Neuronal stem cell (in vitro differentiated cells): ENCODE measurements around the gene TNNI3K.

ENCODE experiments used
- DNase-seq: peaks from one replicate; pipeline ENCODE4 v3.0.0-alpha.2; 2013; ENCODE audit warnings: low spot score
- H2AFZ ChIP-seq: one replicate; pipeline ENCODE4 v1.6.1; 2013; ENCODE audit warnings: mild to moderate bottlenecking, low read length, inconsistent platforms
- H2AK5ac ChIP-seq: 2 replicates; pipeline ENCODE4 v1.6.1; 2013; ENCODE audit warnings: low read depth, mild to moderate bottlenecking, inconsistent platforms, low read length, moderate library complexity, mixed read lengths
- H2BK120ac ChIP-seq: 2 replicates; pipeline ENCODE4 v1.6.1; 2013; ENCODE audit warnings: low read depth, mild to moderate bottlenecking, inconsistent platforms, low read length, moderate library complexity, mixed read lengths
- H2BK12ac ChIP-seq: one replicate; pipeline ENCODE4 v1.6.1; 2013; ENCODE audit warnings: low read length, inconsistent platforms
- H2BK15ac ChIP-seq: 2 replicates; pipeline ENCODE4 v1.6.1; 2013; ENCODE audit warnings: mild to moderate bottlenecking, low read length, inconsistent platforms, mixed read lengths
- H2BK5ac ChIP-seq: one replicate; pipeline ENCODE4 v1.6.1; 2013; ENCODE audit warnings: inconsistent platforms, mild to moderate bottlenecking, low read length, moderate library complexity
- H3K14ac ChIP-seq: one replicate; pipeline ENCODE4 v1.6.1; 2013; ENCODE audit warnings: low read length, inconsistent platforms
- H3K18ac ChIP-seq: 2 replicates; pipeline ENCODE4 v1.6.1; 2013; ENCODE audit warnings: low read length, inconsistent platforms
- H3K23ac ChIP-seq: 2 replicates; pipeline ENCODE4 v1.6.1; 2013; ENCODE audit warnings: low read depth, mild to moderate bottlenecking, mixed read lengths, low read length, inconsistent platforms; ENCODE audit not compliant: poor library complexity
- H3K27ac ChIP-seq: replicated peaks from 3 replicates; pipeline ENCODE4 v1.5.1; 2013; ENCODE audit warnings: low read length, inconsistent platforms
- H3K27me3 ChIP-seq, 3 experiments: 2 replicates each; pipeline ENCODE4 v1.6.1; 2013; ENCODE audit warnings: low read length in 3 of 3, mild to moderate bottlenecking in 2 of 3, inconsistent platforms in 1 of 3, low read depth in 1 of 3, mixed read lengths in 1 of 3, moderate library complexity in 1 of 3; ENCODE audit not compliant: control insufficient read depth in 3 of 3, insufficient read depth in 3 of 3
- H3K36me3 ChIP-seq, 2 donors: replicated peaks in 1 of 2; 2 replicates each; pipeline ENCODE4 v1.6.1; 2013; ENCODE audit warnings: low read length in 2 of 2; ENCODE audit not compliant: control insufficient read depth in 2 of 2, insufficient read depth in 2 of 2
- H3K4ac ChIP-seq: 2 replicates; pipeline ENCODE4 v1.6.1; 2013; ENCODE audit warnings: inconsistent platforms, mild to moderate bottlenecking, low read length, moderate library complexity
- H3K4me1 ChIP-seq, 2 donors: 1 replicate in 1 of 2; 2 replicates in 1 of 2; pipeline ENCODE4 v1.6.1; 2013; ENCODE audit warnings: low read length in 2 of 2, low read depth in 1 of 2; ENCODE audit not compliant: control insufficient read depth in 2 of 2, insufficient read depth in 1 of 2
- H3K4me2 ChIP-seq: one replicate; pipeline ENCODE4 v1.6.1; 2013; ENCODE audit warnings: mild to moderate bottlenecking, low read length, inconsistent platforms; ENCODE audit not compliant: insufficient read depth, poor library complexity, severe bottlenecking
- H3K4me3 ChIP-seq, 2 donors: 2 replicates each; pipeline ENCODE4 v1.5.1; 2013; ENCODE audit warnings: low read length in 2 of 2, mild to moderate bottlenecking in 2 of 2, inconsistent platforms in 1 of 2, moderate library complexity in 1 of 2
- H3K79me1 ChIP-seq: one replicate; pipeline ENCODE4 v1.6.1; 2013; ENCODE audit warnings: low read depth, mild to moderate bottlenecking, inconsistent platforms, low read length, moderate library complexity
- H3K9ac ChIP-seq: one replicate; pipeline ENCODE4 v1.6.1; 2013; ENCODE audit warnings: mild to moderate bottlenecking, low read depth, low read length, inconsistent platforms; ENCODE audit not compliant: poor library complexity
- H3K9me3 ChIP-seq, 2 donors: replicated peaks in 1 of 2; 2 replicates each; pipeline versions ENCODE3 to v1.6.1; 2013; ENCODE audit warnings: low read length in 2 of 2, mild to moderate bottlenecking in 2 of 2, inconsistent platforms in 1 of 2, low read depth in 1 of 2, mixed read lengths in 1 of 2, moderate library complexity in 1 of 2; ENCODE audit not compliant: control insufficient read depth in 2 of 2, insufficient read depth in 1 of 2
- H4K8ac ChIP-seq: one replicate; pipeline ENCODE4 v1.6.1; 2013; ENCODE audit warnings: low read depth, mild to moderate bottlenecking, inconsistent platforms, low read length, moderate library complexity
- H4K91ac ChIP-seq: one replicate; pipeline ENCODE4 v1.6.1; 2013; ENCODE audit warnings: low read length, low read depth, mild to moderate bottlenecking, inconsistent platforms; ENCODE audit not compliant: poor library complexity
- WGBS, 2 donors: extraction: QIAGEN DNeasy Blood & Tissue Kit; methylation state at CpG; one replicate each; pipeline ENCODE4 v1.1.7; 2013; ENCODE audit warnings: missing lambda C conversion rate in 2 of 2, mixed read lengths in 1 of 2; ENCODE audit not compliant: insufficient read length in 2 of 2, insufficient replicate concordance in 1 of 2; ENCODE audit errors: extremely low coverage in 2 of 2; 5-methylcytosine and 5-hydroxymethylcytosine counted together

TNNI3K gene

GRCh38 chr1:74362691-74363090 is 127.5 kb downstream of the TNNI3K start:
- no peak overlapping the region for H3K18ac ChIP-seq
- H3K79me1 ChIP-seq = no peaks in the 10 kb centered on the region
- H3K4me3 ChIP-seq = no peak overlapping the region
- no peak overlapping the region for H3K14ac ChIP-seq
- H3K4me1 ChIP-seq = peaks cover 4% of the 10 kb centered on the region in 2 donors
- H2BK5ac ChIP-seq = no peak overlapping the region
- no peak overlapping the region for H2AFZ ChIP-seq
- no peak overlapping the region for H4K91ac ChIP-seq
- H2BK120ac ChIP-seq = no peak overlapping the region
- H3K36me3 ChIP-seq = no peaks in the 10 kb centered on the region
- no peak overlapping the region for H3K27ac ChIP-seq
- no peak overlapping the region for H3K4ac ChIP-seq
- no peak overlapping the region for H2BK15ac ChIP-seq
- no CpG with 5 or more reads among the region's 1 CpG for WGBS, 2 donors
- no peak overlapping the region for H3K4me2 ChIP-seq
- no peak overlapping the region for H2AK5ac ChIP-seq
- no peaks in the 10 kb centered on the region for H3K27me3 ChIP-seq
- no peaks in the 10 kb centered on the region for H3K9me3 ChIP-seq
- no peak overlapping the region for H2BK12ac ChIP-seq
- no peak overlapping the region for H4K8ac ChIP-seq
- DNase-seq = no peak
- no peak overlapping the region for H3K23ac ChIP-seq
- H3K9ac ChIP-seq = no peak overlapping the region

GRCh38 chr1:74363220-74363619 is 128.0 kb downstream of the TNNI3K start:
- Histone ChIP-seq H3K27ac (no peak overlapping the region), H3K23ac (no peak overlapping the region), H3K4ac (no peak overlapping the region), H4K91ac (no peak overlapping the region), H3K9me3 (no peaks in the 10 kb centered on the region), H3K4me2 (no peak overlapping the region), H3K4me3 (no peak overlapping the region), H3K18ac (no peak overlapping the region), H3K36me3 (no peaks in the 10 kb centered on the region), H2BK120ac (no peak overlapping the region), H3K27me3 (no peaks in the 10 kb centered on the region), H2AK5ac (no peak overlapping the region), H2BK5ac (no peak overlapping the region), H3K9ac (no peak overlapping the region), H2BK12ac (no peak overlapping the region), H4K8ac (no peak overlapping the region), H3K79me1 (no peaks in the 10 kb centered on the region), H2BK15ac (peak overlapping the region; percentile 90), H3K14ac (no peak overlapping the region), H3K4me1 (peaks cover 1 to 4% of the 10 kb centered on the region in 2 donors), H2AFZ (no peak overlapping the region)
- no CpG with 5 or more reads among the region's 2 CpGs for WGBS, 2 donors
- DNase-seq = no peak

- Histone ChIP-seq H3K27me3 (no peaks in the 10 kb centered on the region), H3K9ac (no peak overlapping the region), H3K9me3 (no peaks in the 10 kb centered on the region), H3K27ac (no peak overlapping the region), H2BK5ac (no peak overlapping the region), H3K4me2 (no peak overlapping the region), H3K36me3 (no peaks in the 10 kb centered on the region), H3K23ac (no peak overlapping the region), H3K4me3 (no peak overlapping the region), H2BK120ac (no peak overlapping the region), H3K18ac (no peak overlapping the region), H2AK5ac (no peak overlapping the region), H3K14ac (no peak overlapping the region), H4K8ac (no peak overlapping the region), H3K4me1 (peaks cover 0 to 4% of the 10 kb centered on the region in 2 donors), H3K4ac (no peak overlapping the region), H3K79me1 (no peaks in the 10 kb centered on the region), H2AFZ (no peak overlapping the region), H2BK15ac (no peak overlapping the region), H4K91ac (no peak overlapping the region), H2BK12ac (no peak overlapping the region)
- no CpG with 5 or more reads among the region's 1 CpG for WGBS, 2 donors
- no peak for DNase-seq
Observed at GRCh38 chr1:74367175-74367813, 132.1 kb downstream of the TNNI3K start.

GRCh38 chr1:74368335-74368734 is 133.1 kb downstream of the TNNI3K start:
- H3K36me3 ChIP-seq = no peaks in the 10 kb centered on the region
- no peak overlapping the region for H4K8ac ChIP-seq
- H4K91ac ChIP-seq = no peak overlapping the region
- no peak overlapping the region for H3K4me3 ChIP-seq
- H3K4ac ChIP-seq = no peak overlapping the region
- H2BK12ac ChIP-seq = no peak overlapping the region
- H2BK120ac ChIP-seq = no peak overlapping the region
- H3K79me1 ChIP-seq = no peaks in the 10 kb centered on the region
- DNase-seq = no peak
- H2BK5ac ChIP-seq = no peak overlapping the region
- no peak overlapping the region for H3K27ac ChIP-seq
- no peak overlapping the region for H3K23ac ChIP-seq
- no peak overlapping the region for H3K4me2 ChIP-seq
- H3K18ac ChIP-seq = no peak overlapping the region
- H2AFZ ChIP-seq = no peak overlapping the region
- no peaks in the 10 kb centered on the region for H3K9me3 ChIP-seq
- no peak overlapping the region for H2BK15ac ChIP-seq
- no peaks in the 10 kb centered on the region for H3K27me3 ChIP-seq
- H2AK5ac ChIP-seq = no peak overlapping the region
- H3K9ac ChIP-seq = no peak overlapping the region
- H3K4me1 ChIP-seq = peaks cover 0 to under 1% of the 10 kb centered on the region in 2 donors
- H3K14ac ChIP-seq = no peak overlapping the region
- WGBS, 2 donors = no CpG with 5 or more reads among the region's 3 CpGs
